Astrocyte (in vitro differentiated cells and primary cell): ENCODE results near the gene ZNF124. TPM values are rescaled to one million over a fixed set of nuclear protein-coding genes. Genes with fewer than 3 reads are reported as not detected.

Experiments
- DNase-seq: peaks from one replicate; pipeline ENCODE4 v3.0.0-alpha.2; 2010; ENCODE audit warnings: low read depth
- FAIRE-seq: peaks from 2 replicates; lab custom pipeline; 2011; peaks lifted over from hg19 to GRCh38; lab: Jason Lieb, UNC
- H2AFZ ChIP-seq: 2 replicates; pipeline ENCODE4 v1.6.0; 2012; ENCODE audit warnings: low read depth, low read length, inconsistent platforms
- H3K27ac ChIP-seq: 2 replicates; pipeline ENCODE4 v1.5.1; 2011; ENCODE audit warnings: low read depth, low read length, inconsistent platforms
- H3K27me3 ChIP-seq: 2 replicates; pipeline ENCODE4 v1.6.0; 2011; ENCODE audit warnings: low read length, inconsistent platforms; ENCODE audit not compliant: insufficient read depth
- H3K36me3 ChIP-seq: 2 replicates; pipeline ENCODE4 v1.5.1; 2011; ENCODE audit warnings: low read length, inconsistent platforms; ENCODE audit not compliant: insufficient read depth
- H3K4me1 ChIP-seq: 2 replicates; pipeline ENCODE4 v1.5.1; 2011; ENCODE audit warnings: low read length, inconsistent platforms; ENCODE audit not compliant: insufficient read depth
- H3K4me2 ChIP-seq: 2 replicates; pipeline ENCODE4 v1.6.0; 2012; ENCODE audit warnings: low read length, inconsistent platforms
- H3K4me3 ChIP-seq: 2 replicates; pipeline ENCODE4 v1.5.1; 2011; ENCODE audit warnings: low read depth, mild to moderate bottlenecking, low read length, inconsistent platforms; ENCODE audit not compliant: insufficient read depth
- H3K79me2 ChIP-seq: 2 replicates; pipeline ENCODE4 v1.6.0; 2012; ENCODE audit warnings: mild to moderate bottlenecking, low read length, inconsistent platforms; ENCODE audit not compliant: insufficient read depth
- H3K9ac ChIP-seq: 2 replicates; pipeline ENCODE4 v1.6.0; 2012; ENCODE audit warnings: mild to moderate bottlenecking, low read length, inconsistent platforms
- H3K9me3 ChIP-seq: 2 replicates; pipeline ENCODE4 v1.5.1; 2012; ENCODE audit warnings: low read depth, mild to moderate bottlenecking, low read length, inconsistent platforms; ENCODE audit not compliant: insufficient read depth
- H4K20me1 ChIP-seq: 2 replicates; pipeline ENCODE4 v1.6.0; 2012; ENCODE audit warnings: low read length, inconsistent platforms; ENCODE audit not compliant: insufficient read depth
- H3K27ac Mint-ChIP-seq: one replicate; pipeline ENCODE4 v1.8.0; 2021; ENCODE audit warnings: mild to moderate bottlenecking, mixed read lengths; ENCODE audit not compliant: unreplicated experiment
- H3K27me3 Mint-ChIP-seq: one replicate; pipeline ENCODE4 v1.8.0; 2021; ENCODE audit warnings: low read depth, mixed read lengths; ENCODE audit not compliant: unreplicated experiment
- H3K36me3 Mint-ChIP-seq: one replicate; pipeline ENCODE4 v1.8.0; 2021; ENCODE audit warnings: low read depth, mixed read lengths; ENCODE audit not compliant: unreplicated experiment
- H3K4me1 Mint-ChIP-seq: one replicate; pipeline ENCODE4 v1.8.0; 2021; ENCODE audit warnings: low read depth, mixed read lengths; ENCODE audit not compliant: unreplicated experiment
- H3K4me3 Mint-ChIP-seq: one replicate; pipeline ENCODE4 v1.8.0; 2021; ENCODE audit warnings: mild to moderate bottlenecking, moderate library complexity, mixed read lengths; ENCODE audit not compliant: unreplicated experiment
- H3K9me3 Mint-ChIP-seq: one replicate; pipeline ENCODE4 v1.8.0; 2021; ENCODE audit warnings: mild to moderate bottlenecking, mixed read lengths; ENCODE audit not compliant: unreplicated experiment
- CTCF ChIP-seq: IDR thresholded peaks from 2 replicates; pipeline ENCODE4 v1.5.1; 2011; ENCODE audit warnings: low read depth, mild to moderate bottlenecking, inconsistent platforms, low read length, moderate library complexity; ENCODE audit not compliant: insufficient read depth
- EZH2 ChIP-seq: IDR thresholded peaks from 2 replicates; pipeline ENCODE4 v1.6.1; 2012; ENCODE audit warnings: mild to moderate bottlenecking, low read length, inconsistent platforms; ENCODE audit not compliant: insufficient read depth
- total RNA-seq: library from RNA; stranded (reverse); gene quantifications from 2 replicates; pipeline ENCODE4 v1.2.1, GENCODE V29; 2021

Gene ZNF124
- total RNA-seq, 1 donor from 2014 or later = 36.5 TPM

GRCh38 chr1:247185667-247186066, 13.8 kb upstream of the ZNF124 start:
- no peak overlapping the region for H3K4me3 ChIP-seq
- peaks cover 45% of the 10 kb centered on the region for H3K36me3 Mint-ChIP-seq

GRCh38 chr1:247184254-247184653, 12.4 kb upstream of the ZNF124 start:
- Histone ChIP-seq H3K9ac (no peak overlapping the region), H3K9me3 (peaks cover 24% of the 10 kb centered on the region), H2AFZ (no peak overlapping the region), H3K27ac (no peak overlapping the region), H3K36me3 (peaks cover 2% of the 10 kb centered on the region), H3K4me3 (no peak overlapping the region), H3K4me1 (no peaks in the 10 kb centered on the region), H3K4me2 (no peak overlapping the region), H4K20me1 (no peaks in the 10 kb centered on the region), H3K79me2 (no peaks in the 10 kb centered on the region), H3K27me3 (no peaks in the 10 kb centered on the region)
- Mint-ChIP-seq H3K27ac (no peak overlapping the region), H3K4me1 (peaks cover 5% of the 10 kb centered on the region), H3K9me3 (peaks cover 36% of the 10 kb centered on the region), H3K36me3 (peaks cover 33% of the 10 kb centered on the region), H3K27me3 (no peaks in the 10 kb centered on the region), H3K4me3 (no peak overlapping the region)
- DNase-seq = no peak
- FAIRE-seq = no peak
- TF ChIP-seq EZH2 = no peak
- TF ChIP-seq CTCF = no peak

More at GRCh38 chr1:247185667-247186066, 13.8 kb upstream of the ZNF124 start:
- peaks cover 11% of the 10 kb centered on the region for H3K36me3 ChIP-seq
- H3K27me3 ChIP-seq = no peaks in the 10 kb centered on the region
- peaks cover 25% of the 10 kb centered on the region for H3K9me3 ChIP-seq
- H4K20me1 ChIP-seq = no peaks in the 10 kb centered on the region
- DNase-seq (no peak), FAIRE-seq (no peak)
- Mint-ChIP-seq H3K4me1 (peaks cover 2% of the 10 kb centered on the region), H3K27me3 (no peaks in the 10 kb centered on the region), H3K4me3 (no peak overlapping the region), H3K9me3 (peaks cover 46% of the 10 kb centered on the region), H3K27ac (no peak overlapping the region)
- no peaks in the 10 kb centered on the region for H3K79me2 ChIP-seq
- H3K4me2 ChIP-seq = no peak overlapping the region
- H3K27ac ChIP-seq = no peak overlapping the region
- H2AFZ ChIP-seq = no peak overlapping the region
- TF ChIP-seq CTCF (no peak), EZH2 (no peak)
- H3K4me1 ChIP-seq = no peaks in the 10 kb centered on the region
- H3K9ac ChIP-seq = no peak overlapping the region

GRCh38 chr1:247182994-247183393, 11.2 kb upstream of the ZNF124 start:
- peaks cover 5% of the 10 kb centered on the region for H3K4me1 Mint-ChIP-seq
- no peak overlapping the region for H3K4me3 Mint-ChIP-seq
- Histone ChIP-seq H3K79me2 (no peaks in the 10 kb centered on the region), H3K9me3 (peaks cover 24% of the 10 kb centered on the region), H4K20me1 (no peaks in the 10 kb centered on the region), H3K27me3 (no peaks in the 10 kb centered on the region), H3K27ac (no peak overlapping the region), H3K4me1 (no peaks in the 10 kb centered on the region), H3K9ac (no peak overlapping the region), H2AFZ (no peak overlapping the region), H3K4me3 (no peak overlapping the region), H3K36me3 (no peaks in the 10 kb centered on the region), H3K4me2 (no peak overlapping the region)
- peak overlapping the region; percentile 4 for H3K27ac Mint-ChIP-seq
- TF ChIP-seq CTCF (no peak), EZH2 (no peak)
- peaks cover 28% of the 10 kb centered on the region for H3K36me3 Mint-ChIP-seq
- H3K9me3 Mint-ChIP-seq = peaks cover 32% of the 10 kb centered on the region
- FAIRE-seq (no peak), DNase-seq (no peak)
- no peaks in the 10 kb centered on the region for H3K27me3 Mint-ChIP-seq
